Chondrocyte (in vitro differentiated cells): ENCODE measurements around the gene NBEA. TPM values are rescaled to one million over a fixed set of nuclear protein-coding genes. Genes with fewer than 3 reads are reported as not detected.

ENCODE experiments used
- DNase-seq: peaks from one replicate; pipeline ENCODE4 v3.0.0; 2021; ENCODE audit warnings: mixed read lengths, low spot score
- H3K27ac Mint-ChIP-seq: one replicate; pipeline ENCODE4 v1.8.0; 2021; ENCODE audit warnings: mild to moderate bottlenecking, moderate library complexity, mixed read lengths; ENCODE audit not compliant: unreplicated experiment
- H3K27me3 Mint-ChIP-seq: 2 replicates; pipeline ENCODE4 v1.8.0; 2021; ENCODE audit warnings: low read depth, mixed read lengths
- H3K36me3 Mint-ChIP-seq: 2 replicates; pipeline ENCODE4 v1.8.0; 2021; ENCODE audit warnings: low read depth, mixed read lengths
- H3K4me1 Mint-ChIP-seq: 2 replicates; pipeline ENCODE4 v1.8.0; 2021; ENCODE audit warnings: low read depth, mild to moderate bottlenecking, mixed read lengths
- H3K4me3 Mint-ChIP-seq: one replicate; pipeline ENCODE4 v1.8.0; 2021; ENCODE audit warnings: mild to moderate bottlenecking, moderate library complexity, mixed read lengths; ENCODE audit not compliant: unreplicated experiment
- H3K9me3 Mint-ChIP-seq: 2 replicates; pipeline ENCODE4 v1.8.0; 2021; ENCODE audit warnings: low read depth, mixed read lengths
- total RNA-seq: library from RNA; stranded (reverse); gene quantifications from 3 replicates; pipeline ENCODE4 v1.2.1, GENCODE V29; 2021
- TF ChIP-seq, protein P1 (sequence below): fragments of 200-600 bp; sonication (generic); IDR thresholded peaks from 2 replicates; pipeline ENCODE4 v1.5.0; 2021; ENCODE audit warnings: antibody characterized with exemption, mild to moderate bottlenecking, moderate library complexity

Gene NBEA
- total RNA-seq, 1 donor from 2014 or later: 4.9 TPM

DNA sequence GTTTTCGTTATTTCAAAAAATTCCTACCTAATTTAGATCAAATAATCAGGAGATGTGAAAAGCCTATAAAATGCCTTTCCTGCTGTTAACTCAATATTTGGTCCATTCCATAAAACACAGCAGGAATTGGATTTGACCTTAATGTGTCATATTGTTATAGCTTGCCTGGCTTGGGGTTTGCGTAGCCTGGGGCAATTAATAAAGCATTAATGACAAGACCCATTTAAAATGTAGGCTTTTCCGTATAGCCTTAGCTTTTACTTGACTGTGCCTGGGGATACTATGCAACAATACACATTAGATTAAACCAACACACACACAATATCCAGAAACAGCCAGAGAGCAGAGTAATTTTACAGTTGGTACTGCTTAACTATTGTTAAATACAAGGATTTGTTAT, 651.6 kb downstream of the NBEA start:
- Mint-ChIP-seq H3K27me3 (no peaks in the 10 kb centered on the region), H3K36me3 (no peaks in the 10 kb centered on the region), H3K4me3 (no peak overlapping the region), H3K4me1 (peaks cover 12% of the 10 kb centered on the region), H3K9me3 (no peaks in the 10 kb centered on the region), H3K27ac (no peak overlapping the region)
- TF ChIP-seq, protein P1, sequence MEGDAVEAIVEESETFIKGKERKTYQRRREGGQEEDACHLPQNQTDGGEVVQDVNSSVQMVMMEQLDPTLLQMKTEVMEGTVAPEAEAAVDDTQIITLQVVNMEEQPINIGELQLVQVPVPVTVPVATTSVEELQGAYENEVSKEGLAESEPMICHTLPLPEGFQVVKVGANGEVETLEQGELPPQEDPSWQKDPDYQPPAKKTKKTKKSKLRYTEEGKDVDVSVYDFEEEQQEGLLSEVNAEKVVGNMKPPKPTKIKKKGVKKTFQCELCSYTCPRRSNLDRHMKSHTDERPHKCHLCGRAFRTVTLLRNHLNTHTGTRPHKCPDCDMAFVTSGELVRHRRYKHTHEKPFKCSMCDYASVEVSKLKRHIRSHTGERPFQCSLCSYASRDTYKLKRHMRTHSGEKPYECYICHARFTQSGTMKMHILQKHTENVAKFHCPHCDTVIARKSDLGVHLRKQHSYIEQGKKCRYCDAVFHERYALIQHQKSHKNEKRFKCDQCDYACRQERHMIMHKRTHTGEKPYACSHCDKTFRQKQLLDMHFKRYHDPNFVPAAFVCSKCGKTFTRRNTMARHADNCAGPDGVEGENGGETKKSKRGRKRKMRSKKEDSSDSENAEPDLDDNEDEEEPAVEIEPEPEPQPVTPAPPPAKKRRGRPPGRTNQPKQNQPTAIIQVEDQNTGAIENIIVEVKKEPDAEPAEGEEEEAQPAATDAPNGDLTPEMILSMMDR: no peak
- no peak for DNase-seq

DNA sequence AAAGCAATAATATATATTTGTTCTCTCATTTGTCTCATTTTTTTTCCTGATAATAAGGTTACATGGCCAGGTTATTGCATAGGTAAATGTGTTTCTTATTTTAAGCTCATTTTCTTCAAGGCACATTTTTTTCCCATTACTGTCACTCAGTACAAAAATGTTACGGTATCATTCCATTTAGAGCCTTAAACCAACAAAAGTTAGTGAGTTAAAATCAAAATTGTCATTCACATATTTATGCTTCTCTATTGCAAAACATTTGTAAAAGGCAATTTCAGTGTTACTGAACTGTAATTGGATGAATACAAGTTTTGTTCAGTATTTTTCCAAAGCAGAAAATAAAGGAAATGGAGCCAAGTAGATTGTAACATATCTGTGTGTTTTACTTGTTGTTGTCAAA, 652.0 kb downstream of the NBEA start:
- H3K9me3 Mint-ChIP-seq: no peaks in the 10 kb centered on the region
- no peak overlapping the region for H3K4me3 Mint-ChIP-seq
- TF ChIP-seq, protein P1: no peak
- H3K27ac Mint-ChIP-seq: no peak overlapping the region
- no peaks in the 10 kb centered on the region for H3K36me3 Mint-ChIP-seq
- H3K4me1 Mint-ChIP-seq: peaks cover 16% of the 10 kb centered on the region
- no peak for DNase-seq
- no peaks in the 10 kb centered on the region for H3K27me3 Mint-ChIP-seq

DNA sequence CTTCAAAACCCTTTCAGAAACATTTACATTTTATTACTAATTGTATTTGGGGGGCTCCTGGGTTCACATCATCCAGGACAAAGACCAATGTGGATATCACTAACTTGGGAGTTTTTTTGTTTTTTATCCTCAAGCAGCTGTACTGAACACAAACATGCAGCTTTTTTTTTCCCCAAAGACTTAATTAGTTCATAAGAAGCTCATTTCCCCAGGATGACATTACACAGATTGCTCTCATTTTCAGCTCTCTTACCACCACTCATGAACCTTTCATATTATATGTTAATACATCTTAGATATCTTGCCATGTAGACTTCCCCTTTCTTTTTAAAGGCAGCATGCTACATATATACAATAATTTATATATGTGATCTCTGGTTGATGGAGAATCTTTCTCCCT, 653.1 kb downstream of the NBEA start:
- no peak overlapping the region for H3K4me3 Mint-ChIP-seq
- H3K27ac Mint-ChIP-seq: no peak overlapping the region
- TF ChIP-seq, protein P1: no peak
- no peaks in the 10 kb centered on the region for H3K36me3 Mint-ChIP-seq
- no peaks in the 10 kb centered on the region for H3K27me3 Mint-ChIP-seq
- no peak for DNase-seq
- no peaks in the 10 kb centered on the region for H3K9me3 Mint-ChIP-seq
- H3K4me1 Mint-ChIP-seq: peaks cover 27% of the 10 kb centered on the region

DNA sequence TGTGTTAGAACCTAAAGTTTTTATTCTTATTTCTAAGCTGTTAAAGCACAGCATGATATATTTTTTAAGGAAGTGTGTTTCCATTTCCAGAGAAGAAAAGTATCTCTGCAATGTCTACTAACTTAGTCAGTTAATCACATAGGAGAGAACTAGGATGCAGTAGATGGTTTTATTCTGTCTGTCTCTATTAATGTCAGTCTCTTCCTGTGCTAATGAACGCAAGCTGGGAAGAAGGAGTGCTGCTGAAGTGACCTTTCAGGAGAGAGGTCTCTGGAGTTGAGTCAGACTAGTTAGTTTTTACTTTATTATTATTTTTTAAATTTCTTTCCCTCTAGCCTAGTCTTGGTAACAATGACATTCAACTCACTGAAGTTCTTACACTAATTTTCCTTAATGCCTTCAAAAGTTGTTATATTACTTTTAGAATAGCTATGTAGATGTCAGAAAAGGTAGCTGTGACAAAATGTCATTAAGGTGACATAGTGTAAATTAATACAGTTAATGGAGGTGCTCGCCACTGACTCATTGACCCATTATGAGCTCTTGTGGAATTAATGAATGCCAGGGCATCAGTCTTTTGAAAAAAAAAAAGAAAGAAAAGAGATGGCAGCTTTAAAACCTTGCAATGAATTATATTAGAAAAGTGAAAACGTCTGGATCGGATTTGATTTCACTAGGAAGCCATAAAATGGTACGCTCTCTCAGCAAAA, 654.4 kb downstream of the NBEA start:
- peaks cover 36% of the 10 kb centered on the region for H3K4me1 Mint-ChIP-seq
- H3K36me3 Mint-ChIP-seq: no peaks in the 10 kb centered on the region
- no peak overlapping the region for H3K27ac Mint-ChIP-seq
- no peaks in the 10 kb centered on the region for H3K27me3 Mint-ChIP-seq
- H3K4me3 Mint-ChIP-seq: no peak overlapping the region
- TF ChIP-seq, protein P1: no peak
- no peak for DNase-seq
- H3K9me3 Mint-ChIP-seq: no peaks in the 10 kb centered on the region

DNA sequence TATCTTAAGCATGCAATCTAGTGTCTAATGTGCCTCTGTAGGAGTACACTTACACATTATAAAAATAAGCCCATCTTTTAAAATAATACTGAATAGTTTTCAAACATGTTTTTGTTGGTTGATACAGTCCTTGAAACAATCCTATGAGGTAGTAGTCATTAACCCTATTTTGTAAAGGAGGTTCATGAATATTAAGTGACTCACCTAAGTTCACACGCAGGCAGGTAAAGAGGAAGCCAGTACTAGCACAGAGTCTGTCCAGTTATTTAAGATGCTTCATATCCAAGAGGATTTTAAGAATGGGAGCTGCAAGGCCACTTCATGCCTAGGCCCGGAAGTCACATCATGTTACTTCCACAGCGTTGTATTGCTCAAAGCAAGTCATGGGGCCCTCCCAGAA, 655.4 kb downstream of the NBEA start:
- H3K27ac Mint-ChIP-seq: no peak overlapping the region
- H3K9me3 Mint-ChIP-seq: no peaks in the 10 kb centered on the region
- TF ChIP-seq, protein P1: no peak
- no peak for DNase-seq
- no peaks in the 10 kb centered on the region for H3K27me3 Mint-ChIP-seq
- H3K4me1 Mint-ChIP-seq: peaks cover 36% of the 10 kb centered on the region
- H3K4me3 Mint-ChIP-seq: no peak overlapping the region
- no peaks in the 10 kb centered on the region for H3K36me3 Mint-ChIP-seq
